HG03060 (cell line): Measurements from ENCODE around the gene KLF17.

ENCODE experiments used
- ATAC-seq: cut with Tn5 transposase; IDR thresholded peaks from one replicate; pipeline ENCODE4 v1.9.1; 2021; ENCODE audit warnings: low read depth, moderate number of reproducible peaks; ENCODE audit not compliant: unreplicated experiment

Gene KLF17, protein sequence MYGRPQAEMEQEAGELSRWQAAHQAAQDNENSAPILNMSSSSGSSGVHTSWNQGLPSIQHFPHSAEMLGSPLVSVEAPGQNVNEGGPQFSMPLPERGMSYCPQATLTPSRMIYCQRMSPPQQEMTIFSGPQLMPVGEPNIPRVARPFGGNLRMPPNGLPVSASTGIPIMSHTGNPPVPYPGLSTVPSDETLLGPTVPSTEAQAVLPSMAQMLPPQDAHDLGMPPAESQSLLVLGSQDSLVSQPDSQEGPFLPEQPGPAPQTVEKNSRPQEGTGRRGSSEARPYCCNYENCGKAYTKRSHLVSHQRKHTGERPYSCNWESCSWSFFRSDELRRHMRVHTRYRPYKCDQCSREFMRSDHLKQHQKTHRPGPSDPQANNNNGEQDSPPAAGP

DNA sequence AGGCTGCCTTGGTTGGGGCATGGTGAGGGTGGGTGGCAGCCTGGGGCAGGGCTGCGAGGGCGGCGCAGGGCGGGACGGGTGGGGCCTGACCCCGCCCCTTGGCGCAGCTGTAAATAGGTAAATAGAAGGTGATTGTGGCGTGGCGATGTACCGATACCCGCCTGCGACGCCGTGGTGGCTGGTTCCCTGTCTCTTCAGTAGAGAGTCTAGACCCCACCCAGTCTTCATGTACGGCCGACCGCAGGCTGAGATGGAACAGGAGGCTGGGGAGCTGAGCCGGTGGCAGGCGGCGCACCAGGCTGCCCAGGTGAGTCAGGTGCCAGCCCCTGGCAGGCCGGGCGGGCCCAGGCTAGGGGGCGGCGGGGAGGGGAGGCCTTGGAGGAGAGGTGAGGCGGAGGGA lies at the start of gene KLF17:
Gene KLF17 (plus strand): TSS at position 140 of the 400 bp plus-strand sequence. CDS start 87 bp downstream, at position 227.
- ATAC-seq = no peak

DNA sequence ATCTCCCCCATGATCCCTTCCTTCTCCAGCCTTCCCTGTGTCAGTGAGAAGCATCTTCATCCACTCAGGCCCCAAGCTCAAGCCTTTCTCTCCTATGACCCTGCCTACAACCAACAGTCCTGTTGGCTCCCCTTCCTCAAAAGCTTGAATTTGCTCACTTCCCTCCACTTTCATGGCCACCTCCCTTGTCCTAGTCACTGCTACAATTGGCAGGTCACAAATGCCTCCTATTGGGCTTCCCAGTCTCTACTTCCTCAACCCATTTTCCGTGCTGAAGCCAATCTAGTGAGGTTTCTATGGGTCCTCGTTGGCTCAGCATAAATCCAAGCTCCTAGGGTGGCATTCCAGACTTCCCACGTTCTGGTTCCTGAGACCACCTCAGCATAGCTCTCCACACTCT lies 47.2 kb upstream of the KLF17 start:
- ATAC-seq = no peak

DNA sequence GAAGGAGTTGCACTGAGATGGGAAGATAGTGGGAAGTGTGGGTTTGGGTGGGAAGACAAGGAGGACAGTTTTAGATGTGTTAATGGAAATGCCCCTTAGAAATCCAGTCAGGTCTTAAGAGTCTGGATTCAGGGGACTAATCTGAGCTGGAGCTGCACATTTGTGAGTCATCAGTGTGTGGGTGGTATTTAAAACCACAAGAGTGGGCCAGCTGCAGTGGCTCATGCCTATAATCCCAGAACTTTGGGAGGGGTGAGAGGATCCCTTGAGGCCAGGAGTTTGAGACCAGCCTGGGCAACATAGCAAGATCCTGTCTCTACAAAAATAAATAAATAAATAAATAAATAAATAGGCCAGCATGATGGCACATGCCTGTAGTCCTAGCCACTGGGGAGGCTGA lies 46.4 kb upstream of the KLF17 start:
- no peak for ATAC-seq

DNA sequence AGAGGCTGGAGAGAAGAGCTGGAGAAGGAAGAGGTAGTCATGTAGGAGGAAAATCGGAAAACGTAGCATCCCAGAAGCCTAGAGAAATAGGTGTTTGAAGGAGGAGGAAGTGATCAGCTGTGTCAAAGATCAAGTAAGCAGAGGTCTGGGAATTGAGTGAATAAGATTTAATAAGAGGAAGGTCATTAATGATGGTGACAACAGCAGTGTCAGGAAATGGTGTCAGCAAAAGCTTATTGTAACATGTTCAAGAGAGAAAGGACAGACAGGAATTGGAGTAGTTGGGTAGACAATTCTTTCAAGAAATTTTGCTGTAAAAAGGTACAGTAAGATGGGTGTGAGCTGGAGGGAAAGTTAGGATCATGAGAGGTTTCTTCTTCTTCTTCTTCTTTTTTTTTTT lies 45.8 kb upstream of the KLF17 start:
- no peak for ATAC-seq

DNA sequence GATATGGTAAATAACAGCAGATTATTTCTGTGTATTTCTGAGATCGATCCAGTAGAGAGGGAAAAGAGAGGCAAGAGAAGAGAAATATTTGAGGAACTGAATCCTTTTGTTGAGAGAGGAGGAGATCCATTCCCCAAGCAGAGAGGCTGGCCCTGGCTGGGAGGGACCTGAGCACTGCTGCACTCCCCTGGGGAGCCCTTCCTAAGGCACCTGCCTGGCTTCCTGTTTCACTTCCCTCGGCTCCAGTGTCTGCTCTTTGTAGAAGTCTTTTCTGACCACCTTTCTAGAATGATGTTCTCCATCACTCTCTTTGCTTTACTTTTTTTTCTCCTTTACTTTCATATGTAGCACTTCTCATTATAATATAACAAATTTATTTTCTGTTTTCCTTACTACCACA lies 45.1 kb upstream of the KLF17 start:
- ATAC-seq = no peak

DNA sequence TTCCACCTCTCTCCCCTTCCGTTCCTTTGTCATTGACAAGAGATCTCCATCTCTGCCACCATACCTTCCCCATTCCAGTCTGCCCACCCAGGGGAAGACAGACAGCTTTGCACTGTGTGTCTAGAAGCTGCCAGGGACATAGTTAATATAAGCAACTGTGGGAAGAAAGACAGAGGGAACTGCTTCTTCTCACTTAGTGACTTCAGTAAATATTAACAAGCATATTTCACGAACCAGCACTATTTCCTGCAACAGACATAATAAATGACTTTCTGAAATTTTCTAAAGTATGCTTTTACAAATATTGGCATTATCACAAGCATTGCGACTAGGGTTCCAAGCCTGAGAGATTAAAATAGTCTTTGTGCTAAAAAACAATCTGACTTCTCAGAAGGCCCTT lies 44.2 kb upstream of the KLF17 start:
- ATAC-seq = no peak

DNA sequence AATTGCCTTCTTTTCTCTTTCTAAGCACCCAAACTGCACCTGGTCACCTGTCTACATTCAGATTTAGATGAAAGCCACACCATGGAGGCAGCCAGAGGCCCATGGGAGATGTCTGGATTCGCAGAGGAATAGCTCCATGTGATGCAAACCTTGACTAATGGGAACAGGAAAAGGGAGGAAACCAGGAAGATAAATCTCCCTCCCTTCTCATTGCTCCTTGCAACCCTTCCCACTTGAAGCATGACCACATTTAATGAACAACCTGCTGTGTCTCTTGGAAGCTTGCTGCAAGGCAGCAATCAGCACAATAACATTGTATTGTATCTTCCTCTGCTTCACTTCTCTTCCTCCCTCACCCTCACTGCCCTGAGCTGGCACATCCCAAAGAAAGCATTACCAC lies 42.6 kb upstream of the KLF17 start:
- no peak for ATAC-seq

DNA sequence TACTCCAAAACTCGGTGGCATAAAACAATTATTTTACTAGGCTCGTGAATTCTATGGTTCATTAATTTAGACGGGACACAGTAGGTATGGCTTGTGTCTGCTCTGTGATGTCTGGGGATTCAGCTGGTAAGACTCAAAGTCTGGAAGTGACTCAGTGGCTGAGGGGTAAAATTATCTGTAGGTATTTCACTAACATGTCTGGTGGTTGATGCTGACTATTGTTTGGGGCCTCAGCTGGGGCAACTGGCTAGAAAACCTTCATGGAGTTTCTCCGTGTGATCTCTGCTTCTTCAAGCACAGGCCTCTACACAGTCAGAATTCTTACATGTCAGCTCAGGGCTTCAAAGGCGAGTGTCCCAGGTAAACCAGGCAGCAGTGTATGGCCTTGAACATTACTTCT lies 41.2 kb upstream of the KLF17 start:
- no peak for ATAC-seq

DNA sequence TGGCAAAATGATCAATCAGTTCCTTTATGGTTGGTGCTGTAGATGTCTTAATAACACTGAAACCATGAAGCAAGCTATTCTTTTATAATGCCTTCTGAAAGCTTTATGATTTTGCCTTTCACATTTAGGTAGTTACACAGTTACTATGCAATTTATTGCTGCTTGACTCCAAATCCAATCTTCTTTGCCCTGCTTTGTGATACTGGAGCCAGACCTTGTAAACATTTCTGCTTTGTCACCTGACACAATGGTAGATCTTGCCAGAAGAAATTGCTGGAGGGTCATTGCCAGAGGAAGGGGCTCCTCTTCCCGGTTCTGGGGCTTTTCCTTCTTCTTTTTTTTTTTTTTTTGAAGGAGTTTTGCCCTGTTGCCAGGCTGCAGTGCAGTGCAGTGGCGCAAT lies 40.5 kb upstream of the KLF17 start:
- ATAC-seq = no peak

DNA sequence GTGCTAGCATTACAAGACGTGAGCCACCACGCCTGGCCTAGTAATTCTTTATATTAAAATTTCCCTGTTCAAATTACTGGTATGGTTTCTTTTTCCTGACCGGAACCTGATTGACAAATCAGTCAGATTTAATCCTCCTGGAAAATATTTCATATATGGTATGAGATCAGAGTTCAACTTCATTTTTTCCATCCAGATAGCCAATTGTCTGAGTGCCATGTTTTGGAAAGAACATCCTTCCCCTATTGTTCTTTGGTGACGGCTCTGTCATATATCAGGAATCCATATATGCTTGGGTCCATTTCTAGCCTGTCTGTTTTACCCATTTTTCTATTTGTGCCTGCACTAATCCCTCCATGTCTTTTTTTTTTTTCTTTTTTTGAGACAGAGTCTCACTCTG lies 39.1 kb upstream of the KLF17 start:
- no peak for ATAC-seq

DNA sequence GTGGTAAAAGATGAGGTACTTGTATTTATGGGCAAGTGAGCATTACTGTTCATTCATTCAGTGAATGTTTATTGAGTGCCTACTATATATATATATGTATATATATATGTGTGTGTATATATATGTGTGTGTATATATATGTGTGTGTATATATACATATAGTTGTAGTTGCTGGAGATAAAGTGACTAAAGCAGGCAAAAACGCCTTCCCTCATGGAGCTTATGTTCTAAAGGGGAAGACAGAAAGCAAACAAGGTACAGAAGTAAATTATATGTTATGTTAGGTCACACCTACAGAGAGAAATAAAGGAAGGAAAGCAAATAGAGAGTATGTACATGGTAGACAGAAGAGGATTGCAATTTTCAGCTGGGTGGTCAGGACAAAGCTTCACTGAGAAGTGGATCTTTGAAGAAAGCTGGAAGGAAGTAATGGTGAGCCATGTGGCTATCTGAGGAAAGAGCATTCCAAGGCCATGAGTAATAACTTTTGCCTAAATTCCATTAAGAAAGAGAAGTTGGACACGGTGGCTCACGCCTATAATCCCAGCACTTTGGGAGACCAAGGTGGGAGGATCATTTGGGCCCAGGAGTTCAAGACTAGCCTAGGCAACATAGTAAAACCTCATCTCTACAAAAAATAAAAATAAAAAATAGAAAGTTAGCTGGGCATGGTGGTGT lies 33.5 kb upstream of the KLF17 start:
- no peak for ATAC-seq

DNA sequence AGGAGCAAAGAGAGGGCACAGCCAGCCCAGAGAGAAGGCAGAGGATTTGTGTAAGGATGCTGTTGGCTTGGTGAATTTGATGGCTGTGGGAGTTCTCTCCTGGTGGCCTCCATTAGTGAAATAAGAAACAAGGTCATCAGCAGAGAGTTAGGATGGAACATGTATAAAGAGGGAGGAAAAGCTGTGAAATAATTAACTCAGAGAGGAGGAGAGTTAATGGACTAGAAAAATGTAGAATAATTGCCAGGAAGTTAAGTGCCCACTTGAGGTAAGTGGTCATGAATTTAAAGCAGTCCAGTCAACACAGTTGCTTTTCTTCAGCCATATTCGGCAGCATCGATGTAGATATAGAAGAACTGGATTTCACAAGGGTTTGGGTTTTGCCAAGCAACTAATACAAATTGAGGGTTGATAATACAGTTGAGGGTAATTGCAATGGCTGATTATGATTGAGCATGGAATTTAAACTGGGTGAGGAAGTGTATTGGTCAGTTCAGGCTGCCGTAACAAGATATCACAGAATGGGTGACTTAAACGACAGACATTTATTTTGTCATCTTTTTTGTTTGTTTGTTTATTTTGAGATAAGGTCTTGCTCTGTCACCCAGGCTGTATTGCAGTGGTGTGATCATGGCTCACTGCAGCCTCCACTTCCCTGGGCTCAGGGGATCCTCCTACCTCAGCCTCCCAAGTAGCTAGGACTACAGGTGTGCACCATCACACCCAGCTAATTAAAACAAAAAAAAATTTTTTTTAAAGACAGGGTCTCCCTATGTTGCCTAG lies 31.7 kb upstream of the KLF17 start:
- ATAC-seq = no peak

DNA sequence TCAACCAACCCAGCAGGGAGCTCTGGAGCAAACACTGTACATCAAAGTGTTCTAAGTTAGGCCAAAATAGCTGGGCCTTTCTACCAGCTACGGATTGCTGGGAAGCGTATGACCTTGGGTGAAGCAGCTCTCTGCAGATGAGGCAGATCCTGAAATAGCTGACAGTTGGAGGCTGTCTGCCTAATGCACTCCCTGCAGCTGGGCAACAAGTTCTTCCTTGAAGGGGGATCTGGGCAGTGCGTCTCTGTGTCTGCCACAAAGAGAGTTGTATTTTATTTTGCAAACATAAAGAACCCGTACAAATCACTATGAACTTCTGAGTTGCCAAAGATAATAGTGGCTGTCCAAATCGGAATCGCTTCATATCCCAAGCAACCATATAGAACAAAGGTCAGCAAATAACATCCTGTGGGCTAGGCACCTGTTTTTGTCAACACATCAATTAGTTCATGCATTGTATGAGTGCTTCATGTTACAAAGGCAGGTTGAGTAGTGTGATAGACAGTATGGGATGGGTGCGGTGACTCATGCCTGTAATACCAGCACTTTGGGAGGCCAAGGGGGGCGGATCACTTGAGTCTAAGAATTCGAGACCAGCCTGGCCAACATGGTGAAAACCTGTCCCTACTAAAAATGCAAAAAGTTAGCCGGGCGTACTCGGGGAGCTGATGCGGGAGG lies 29.1 kb upstream of the KLF17 start:
- ATAC-seq = no peak

DNA sequence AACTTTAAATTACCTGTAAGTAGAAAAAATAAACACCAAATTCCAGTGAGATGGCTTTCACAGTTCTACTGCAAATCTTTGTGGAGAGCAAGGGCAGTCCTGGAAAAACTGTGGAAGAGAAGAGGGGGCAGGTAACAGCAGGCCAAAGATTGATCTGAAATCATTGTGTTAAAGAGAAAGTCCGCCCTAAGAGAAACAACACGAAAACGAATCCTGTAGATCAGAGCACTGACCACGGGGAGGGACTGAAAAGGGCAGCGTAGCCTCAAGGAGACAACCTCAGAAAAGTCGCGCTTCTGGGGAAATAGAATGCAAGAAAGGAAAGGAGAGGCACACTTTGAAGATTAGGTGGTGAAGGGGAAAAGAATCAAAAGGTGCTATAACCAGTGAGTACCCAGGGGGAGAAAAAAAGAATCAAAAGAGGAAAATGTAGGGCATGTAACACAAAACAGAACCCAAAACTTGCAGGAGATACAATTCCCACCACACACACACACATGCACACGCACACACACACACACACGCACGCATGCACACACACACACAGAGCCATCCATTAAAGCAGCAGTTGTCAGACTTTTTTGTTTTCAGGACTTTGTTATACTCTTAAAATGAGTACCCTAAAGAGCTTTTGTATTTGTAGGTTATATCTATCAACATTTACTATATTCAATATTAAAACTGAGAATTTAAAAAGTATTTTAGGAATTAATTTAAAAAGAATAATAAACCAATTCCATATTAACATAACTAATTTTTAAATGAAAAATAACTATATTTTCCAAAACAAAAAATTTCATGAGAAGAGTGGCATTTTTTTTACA lies 28.0 kb upstream of the KLF17 start:
- ATAC-seq = no peak

DNA sequence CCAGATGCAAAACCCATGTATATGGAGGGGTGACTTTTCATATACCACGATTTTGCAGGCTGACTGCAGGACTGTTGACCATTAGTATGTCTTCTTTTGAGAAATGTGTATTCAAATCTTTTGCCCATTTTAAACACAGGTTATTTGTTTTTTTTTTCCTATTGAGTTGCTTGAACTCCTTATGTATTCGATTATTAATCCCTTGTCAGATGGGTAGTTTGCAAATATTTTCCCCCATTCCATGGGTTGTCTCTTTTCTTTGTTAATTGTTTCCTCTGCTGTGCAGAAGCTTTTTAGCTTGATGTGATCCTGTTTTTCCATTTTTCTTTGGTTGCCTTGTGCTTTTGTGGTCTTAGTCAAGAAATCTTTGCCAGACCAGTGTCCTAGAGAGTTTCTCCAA lies 24.6 kb upstream of the KLF17 start:
- no peak for ATAC-seq

DNA sequence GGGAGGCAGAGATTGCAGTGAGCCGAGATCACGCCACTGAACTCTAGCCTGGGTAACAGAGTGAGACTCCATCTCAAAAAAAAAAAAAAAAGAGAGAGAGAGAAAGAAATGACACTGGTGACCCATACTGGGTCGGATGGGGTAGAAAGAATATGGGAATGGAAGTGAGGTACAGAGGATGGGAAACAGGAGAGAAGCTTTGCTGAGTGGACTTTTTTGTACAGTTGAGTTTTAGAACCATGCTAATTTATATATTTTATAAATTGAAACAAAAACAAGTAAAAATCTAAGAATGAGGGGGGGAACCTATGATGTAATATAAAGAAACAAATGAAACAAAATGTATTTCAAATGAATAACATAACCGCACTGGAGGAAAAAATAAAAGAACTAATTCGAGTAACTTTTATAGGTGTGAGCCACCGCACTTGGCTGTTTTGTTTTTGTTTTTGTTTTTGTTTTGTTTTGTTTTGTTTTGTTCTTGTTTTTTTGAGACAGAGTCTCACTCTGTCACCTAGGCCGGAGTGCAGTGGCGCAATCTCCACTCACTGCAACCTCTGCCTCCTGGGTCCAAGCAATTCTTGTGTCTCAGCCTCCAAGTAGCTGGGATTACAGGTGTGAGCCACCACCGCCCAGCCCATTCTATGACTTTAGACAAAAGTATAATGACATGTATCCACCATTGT lies 18.3 kb upstream of the KLF17 start:
- ATAC-seq = no peak

DNA sequence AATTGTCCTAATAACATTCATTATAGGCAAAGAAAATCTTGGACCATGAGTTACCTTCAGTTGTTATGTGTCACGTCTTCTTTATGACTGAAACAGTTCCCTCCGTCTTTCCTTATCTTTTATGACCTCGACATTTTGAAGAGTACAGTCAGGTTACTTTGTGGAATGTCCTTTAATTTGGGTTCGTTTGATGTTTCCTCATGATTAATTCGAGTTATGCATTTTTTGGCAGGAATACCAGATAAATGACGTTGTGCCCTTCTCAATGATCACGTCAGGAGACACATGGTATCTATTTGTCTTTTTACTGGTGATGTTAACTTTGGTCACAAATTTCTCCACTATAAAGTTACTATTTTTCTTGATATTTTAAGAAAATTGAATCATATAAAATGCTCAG lies 17.3 kb upstream of the KLF17 start:
- ATAC-seq = no peak

DNA sequence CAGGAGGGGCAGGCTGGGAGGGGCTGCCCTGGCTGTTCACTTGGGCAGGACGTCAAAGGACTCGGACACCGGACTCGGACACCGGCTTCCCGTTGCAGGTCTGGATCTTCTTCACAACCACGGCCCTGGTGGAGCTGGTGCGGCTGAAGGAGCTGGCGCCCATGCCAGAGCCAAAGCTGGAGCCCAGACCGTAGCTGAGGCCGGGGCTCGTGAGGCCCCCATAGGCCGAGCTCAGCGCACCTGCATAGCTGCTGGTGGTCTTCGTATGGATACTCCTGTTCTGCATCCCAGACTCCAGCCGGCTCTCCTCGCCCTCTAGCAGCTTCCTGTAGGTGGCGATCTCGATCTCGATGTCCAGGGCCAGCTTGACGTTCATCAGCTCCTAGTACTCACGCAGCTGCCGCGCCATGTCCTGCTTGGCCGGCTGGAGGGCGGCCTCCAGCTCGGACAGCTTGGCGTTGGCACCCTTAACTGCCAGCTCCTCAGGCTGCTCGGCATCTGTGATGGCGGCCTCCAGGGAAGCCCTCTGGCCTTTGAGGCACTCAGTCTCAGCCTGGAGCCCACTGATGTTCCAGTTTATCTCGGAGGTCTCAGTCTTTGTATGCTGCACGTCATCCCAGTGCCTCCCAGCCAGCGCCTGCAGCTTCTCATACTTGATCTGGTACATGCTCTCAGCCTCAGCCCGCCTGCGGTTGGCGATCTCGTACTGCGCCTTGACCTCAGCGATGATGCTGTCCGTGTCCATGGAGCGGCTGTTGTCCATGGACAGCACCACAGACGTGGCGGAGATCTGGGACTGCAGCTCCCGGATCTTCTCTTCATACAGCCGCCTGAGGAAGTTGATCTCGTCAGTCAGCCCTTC lies 15.1 kb upstream of the KLF17 start:
- no peak for ATAC-seq

DNA sequence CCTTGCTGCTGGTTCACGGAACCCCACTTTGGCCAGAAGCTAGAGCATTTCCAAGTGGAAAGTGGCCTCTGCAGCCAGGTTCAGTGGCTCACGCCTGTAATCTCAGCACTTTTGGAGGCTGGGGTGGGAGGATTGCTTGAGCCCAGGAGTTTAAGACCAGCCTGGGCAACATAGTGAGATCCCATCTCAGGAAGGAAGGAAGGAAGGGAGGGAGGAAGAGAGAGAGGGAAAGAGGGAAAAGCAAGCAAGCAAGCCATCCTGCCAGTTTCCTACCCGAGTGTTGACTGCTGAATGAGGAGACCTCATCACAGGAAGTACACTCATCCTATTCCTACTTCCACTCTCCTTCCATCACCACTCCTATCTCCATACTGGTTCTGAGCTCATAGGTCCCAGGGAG lies 12.8 kb upstream of the KLF17 start:
- ATAC-seq = no peak
